SH-SY5Y (cell line): ENCODE measurements around the gene PROC.

Experiments used
- GATA2 ChIP-seq: IDR thresholded peaks from 2 replicates; pipeline ENCODE4 v1.6.1; 2011; ENCODE audit warnings: mild to moderate bottlenecking, low read depth, low read length
- GATA3 ChIP-seq: IDR thresholded peaks from 2 replicates; pipeline ENCODE4 v1.6.1; 2011; ENCODE audit warnings: low read depth, mild to moderate bottlenecking, low read length, moderate library complexity

DNA sequence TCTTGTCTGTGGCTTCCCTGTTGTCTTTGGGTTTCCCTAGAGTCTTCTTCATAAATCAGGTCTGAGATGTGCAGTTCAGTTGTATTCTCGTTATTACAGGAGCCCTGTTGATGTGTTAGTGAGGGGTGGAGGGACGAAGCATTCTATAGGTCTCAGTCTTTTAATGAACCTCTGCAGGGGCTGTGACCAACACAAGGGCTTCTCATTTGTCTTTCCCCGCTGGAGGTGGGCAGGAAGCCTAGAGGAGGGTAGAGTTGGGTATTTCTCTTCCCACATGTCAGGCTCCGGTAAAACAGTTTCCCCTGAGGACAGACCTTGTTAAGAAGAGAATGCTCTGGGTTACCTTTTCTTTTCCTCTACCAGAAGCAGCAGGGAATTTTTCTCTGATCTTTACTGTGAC is 31.2 kb downstream of the PROC start:
- no peak for TF ChIP-seq GATA2
- TF ChIP-seq GATA3, result no peak
